Caco-2 (cell line): ENCODE measurements around the gene ZNF467. TPM values are rescaled to one million over a fixed set of nuclear protein-coding genes. Genes with fewer than 3 reads are reported as not detected.

Source experiments
- BruUV-seq: library from RNA; stranded (reverse); fragments of 400-500 nt; replicated peaks from 2 replicates; lab custom pipeline; 2021; lab: Mats Ljungman, UMichigan
- CTCF ChIA-PET: fragments of 300-600 bp; sonication (Branson Sonifier 250); formaldehyde crosslinking; loops from one replicate; lab custom pipeline; 2022; ENCODE audit warnings: antibody characterized with exemption; lab: Charles Lee
- POLR2A ChIA-PET: fragments of 300-600 bp; sonication (Branson Sonifier 250); formaldehyde crosslinking; loops from one replicate; lab custom pipeline; 2022; ENCODE audit warnings: antibody characterized with exemption; lab: Charles Lee
- DNase-seq, 2 experiments: peaks; one replicate each; pipeline versions ENCODE4 v3.0.0 to v3.0.0-alpha.2; 2020 to 2022
- H3K27me3 ChIP-seq: replicated peaks from 2 replicates; pipeline ENCODE4 v1.6.0; 2011; ENCODE audit warnings: low read length; ENCODE audit not compliant: control insufficient read depth, insufficient read depth
- H3K36me3 ChIP-seq: 2 replicates; pipeline ENCODE4 v1.5.1; 2011; ENCODE audit warnings: low read length; ENCODE audit not compliant: control insufficient read depth, insufficient read depth
- H3K4me1 ChIP-seq: fragments of 250-450 bp; sonication (Bioruptor Pico); 2 replicates; pipeline ENCODE4 v1.5.1; 2020; ENCODE audit warnings: mild to moderate bottlenecking
- H3K4me3 ChIP-seq: 2 replicates; pipeline ENCODE4 v1.5.1; 2011; ENCODE audit warnings: low read depth, mild to moderate bottlenecking, control low read depth, low read length
- H3K9me3 ChIP-seq: fragments of 250-450 bp; sonication (Bioruptor Pico); 2 replicates; pipeline ENCODE4 v1.5.1; 2020; ENCODE audit warnings: mild to moderate bottlenecking, moderate library complexity
- H3K27ac Mint-ChIP-seq: one replicate; pipeline ENCODE4 v1.8.0; 2022; ENCODE audit warnings: mixed read lengths; ENCODE audit not compliant: unreplicated experiment
- H3K27me3 Mint-ChIP-seq: one replicate; pipeline ENCODE4 v1.8.0; 2022; ENCODE audit warnings: mixed read lengths; ENCODE audit not compliant: insufficient read depth, unreplicated experiment
- H3K36me3 Mint-ChIP-seq: one replicate; pipeline ENCODE4 v1.8.0; 2022; ENCODE audit warnings: mild to moderate bottlenecking, mixed read lengths; ENCODE audit not compliant: insufficient read depth, unreplicated experiment
- H3K4me1 Mint-ChIP-seq: one replicate; pipeline ENCODE4 v1.8.0; 2022; ENCODE audit warnings: low read depth, mixed read lengths; ENCODE audit not compliant: unreplicated experiment
- H3K4me3 Mint-ChIP-seq: one replicate; pipeline ENCODE4 v1.8.0; 2022; ENCODE audit warnings: mild to moderate bottlenecking, moderate library complexity, mixed read lengths; ENCODE audit not compliant: unreplicated experiment
- H3K9me3 Mint-ChIP-seq: one replicate; pipeline ENCODE4 v1.8.0; 2022; ENCODE audit warnings: mixed read lengths; ENCODE audit not compliant: unreplicated experiment
- CTCF ChIP-seq, 2 experiments: fragments of 200-600 bp in 1 of 2; IDR thresholded peaks; 1 replicate in 1 of 2; 2 replicates in 1 of 2; pipeline versions ENCODE4 v1.5.1 to v1.8.0; 2011 to 2022; ENCODE audit warnings: antibody characterized with exemption in 1 of 2, control low read depth in 1 of 2, inconsistent platforms in 1 of 2, low read depth in 1 of 2, low read length in 1 of 2, mild to moderate bottlenecking in 1 of 2, moderate library complexity in 1 of 2; ENCODE audit not compliant: insufficient read depth in 1 of 2, severe bottlenecking in 1 of 2, unreplicated experiment in 1 of 2
- intact Hi-C: fragments of 100-400 bp; cut with micrococcal nuclease; formaldehyde crosslinking; loops from one replicate; pipeline ENCODE4 v1.10.0; 2022; ENCODE audit not compliant: unreplicated experiment
- total RNA-seq: library from RNA; stranded (reverse); gene quantifications from 2 replicates; pipeline ENCODE4 v1.2.3, GENCODE V29; 2022

Gene ZNF467
- total RNA-seq, 1 experiment from 2014 or later, result 1.7 TPM

DNA sequence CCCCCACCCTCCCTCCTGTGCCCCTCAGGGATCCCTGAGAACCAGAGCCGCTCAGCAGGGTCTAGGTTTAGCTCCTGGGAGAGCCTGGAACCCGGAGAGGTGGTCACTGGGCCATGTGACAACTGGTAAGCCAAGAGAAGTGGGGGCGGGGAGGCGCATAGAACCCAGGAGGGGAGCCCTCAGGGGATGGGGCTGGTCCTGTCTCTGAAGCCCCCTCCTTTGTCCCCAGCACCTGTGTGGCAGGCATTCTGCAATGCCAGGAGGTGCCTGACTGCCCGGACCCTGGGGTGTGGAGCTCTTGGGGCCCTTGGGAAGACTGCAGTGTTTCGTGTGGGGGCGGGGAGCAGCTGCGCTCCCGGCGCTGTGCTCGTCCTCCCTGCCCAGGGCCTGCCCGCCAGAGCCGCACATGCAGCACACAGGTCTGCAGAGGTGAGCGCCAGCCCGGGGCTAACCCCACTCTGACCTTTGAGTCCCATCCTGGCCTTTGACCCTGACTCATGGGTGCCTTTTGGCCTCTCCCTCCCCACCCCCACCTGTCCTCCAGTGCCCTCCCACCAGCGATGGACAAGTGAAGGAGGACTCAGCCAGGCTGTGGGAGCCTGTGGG lies 42.4 kb upstream of the ZNF467 start:
- no peak overlapping the region for H3K4me3 ChIP-seq
- no peak for TF ChIP-seq CTCF (IDR thresholded peaks at IDR 0.05; ENCODE audit: insufficient read depth in 1 of 2, low read depth in 1 of 2, low read length in 1 of 2, severe bottlenecking in 1 of 2, unreplicated experiment in 1 of 2)
- H3K4me1 ChIP-seq, result no peaks in the 10 kb centered on the region
- Mint-ChIP-seq H3K27ac (no peak overlapping the region), H3K9me3 (no peaks in the 10 kb centered on the region), H3K4me1 (no peaks in the 10 kb centered on the region), H3K36me3 (no peaks in the 10 kb centered on the region), H3K27me3 (no peaks in the 10 kb centered on the region), H3K4me3 (no peak overlapping the region)
- no peaks in the 10 kb centered on the region for H3K9me3 ChIP-seq
- no TSS peak for BruUV-seq
- H3K27me3 ChIP-seq, result no peaks in the 10 kb centered on the region
- no peaks in the 10 kb centered on the region for H3K36me3 ChIP-seq
- ChIA-PET POLR2A (no interaction called here), CTCF (no interaction called here)
- no peak for DNase-seq
- intact Hi-C loops, result no loop called here

DNA sequence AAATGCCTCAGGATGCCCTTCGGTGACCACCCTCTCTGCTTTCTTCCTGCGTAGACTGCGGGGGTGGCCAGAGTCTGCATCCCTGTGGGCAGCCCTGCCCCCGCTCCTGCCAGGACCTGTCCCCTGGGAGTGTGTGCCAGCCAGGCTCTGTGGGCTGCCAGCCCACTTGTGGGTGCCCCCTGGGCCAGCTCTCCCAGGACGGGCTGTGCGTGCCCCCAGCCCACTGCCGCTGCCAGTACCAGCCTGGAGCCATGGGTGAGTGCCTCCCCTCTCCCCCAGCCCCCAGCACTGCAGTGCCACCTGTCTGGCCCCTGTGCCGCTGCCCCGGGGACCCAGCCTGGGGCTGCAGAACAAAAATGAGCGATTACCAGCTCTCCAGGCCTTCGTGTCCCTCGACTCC lies 41.7 kb upstream of the ZNF467 start:
- CTCF ChIA-PET, result no interaction called here
- intact Hi-C loops, result no loop called here
- H3K27ac Mint-ChIP-seq, result no peak overlapping the region

DNA sequence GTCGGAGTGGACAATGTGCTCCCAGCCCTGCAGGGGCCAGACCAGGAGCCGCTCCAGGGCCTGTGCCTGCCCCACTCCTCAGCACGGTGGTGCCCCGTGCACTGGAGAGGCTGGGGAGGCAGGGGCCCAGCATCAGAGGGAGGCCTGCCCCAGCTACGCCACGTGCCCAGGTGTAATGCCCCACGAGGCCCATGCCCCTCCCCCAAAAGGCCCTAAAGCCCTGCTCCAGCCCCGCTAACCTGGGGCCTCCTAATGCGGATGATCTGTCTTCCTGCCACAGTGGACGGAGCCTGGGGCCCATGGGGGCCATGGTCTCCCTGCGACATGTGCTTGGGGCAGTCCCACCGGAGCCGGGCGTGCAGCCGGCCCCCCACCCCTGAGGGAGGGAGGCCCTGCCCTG lies 41.1 kb upstream of the ZNF467 start:
- no peak for TF ChIP-seq CTCF (IDR thresholded peaks at IDR 0.05; ENCODE audit: insufficient read depth in 1 of 2, low read depth in 1 of 2, low read length in 1 of 2, severe bottlenecking in 1 of 2, unreplicated experiment in 1 of 2)
- H3K9me3 ChIP-seq, result no peaks in the 10 kb centered on the region
- Mint-ChIP-seq H3K9me3 (no peaks in the 10 kb centered on the region), H3K27me3 (peaks cover 4% of the 10 kb centered on the region), H3K36me3 (no peaks in the 10 kb centered on the region), H3K27ac (no peak overlapping the region), H3K4me1 (no peaks in the 10 kb centered on the region), H3K4me3 (no peak overlapping the region)
- no peaks in the 10 kb centered on the region for H3K36me3 ChIP-seq
- H3K27me3 ChIP-seq, result no peaks in the 10 kb centered on the region
- CTCF ChIA-PET, result no interaction called here
- POLR2A ChIA-PET, result no interaction called here
- intact Hi-C loops, result no loop called here
- no peak for DNase-seq
- H3K4me1 ChIP-seq, result no peaks in the 10 kb centered on the region
- no peak overlapping the region for H3K4me3 ChIP-seq
- no TSS peak for BruUV-seq

More for the DNA sequence above, 41.7 kb upstream of the ZNF467 start:
- Histone ChIP-seq H3K27me3 (no peaks in the 10 kb centered on the region), H3K36me3 (no peaks in the 10 kb centered on the region), H3K9me3 (no peaks in the 10 kb centered on the region), H3K4me1 (no peaks in the 10 kb centered on the region), H3K4me3 (no peak overlapping the region)
- H3K27me3 Mint-ChIP-seq, result no peaks in the 10 kb centered on the region
- POLR2A ChIA-PET, result no interaction called here
- H3K4me1 Mint-ChIP-seq, result no peaks in the 10 kb centered on the region
- no peaks in the 10 kb centered on the region for H3K36me3 Mint-ChIP-seq
- no peak for DNase-seq
- no TSS peak for BruUV-seq
- no peak overlapping the region for H3K4me3 Mint-ChIP-seq
- H3K9me3 Mint-ChIP-seq, result no peaks in the 10 kb centered on the region
- TF ChIP-seq CTCF (IDR thresholded peaks at IDR 0.05; ENCODE audit: insufficient read depth in 1 of 2, low read depth in 1 of 2, low read length in 1 of 2, severe bottlenecking in 1 of 2, unreplicated experiment in 1 of 2), result no peak
